Brain pericyte (primary cell): ENCODE measurements around the gene CUX1.
"Not testable (repeated sequence)": the region's sequence is repeated elsewhere in the genome, so short reads cannot be mapped to it uniquely, and the experiment has no call there.

ENCODE experiments used
- DNase-seq: peaks from one replicate; pipeline ENCODE4 v3.0.0-alpha.2; 2012; ENCODE audit warnings: low read depth, low spot score

CUX1 gene

GRCh38 chr7:101792682-101793071, 24.7 kb upstream of the CUX1 start:
- DNase-seq: not testable (repeated sequence)

- no peak for DNase-seq
These were observed 22.0 kb upstream of the CUX1 start for GRCh38 chr7:101795461-101795860.

- not testable (repeated sequence) for DNase-seq
These were observed 19.3 kb upstream of the CUX1 start for GRCh38 chr7:101798173-101798572.

GRCh38 chr7:101803203-101804087, 14.0 kb upstream of the CUX1 start:
- no peak for DNase-seq

- DNase-seq: no peak
These were observed 13.1 kb upstream of the CUX1 start for GRCh38 chr7:101804088-101804963.

GRCh38 chr7:101804967-101805366, 12.5 kb upstream of the CUX1 start:
- DNase-seq: no peak

GRCh38 chr7:101812595-101812994, 4.8 kb upstream of the CUX1 start:
- no peak for DNase-seq

GRCh38 chr7:101813402-101814019, 3.9 kb upstream of the CUX1 start:
- no peak for DNase-seq

- no peak for DNase-seq
These were observed 3.1 kb upstream of the CUX1 start for GRCh38 chr7:101814081-101814990.

- DNase-seq: no peak
These were observed 2.2 kb upstream of the CUX1 start for GRCh38 chr7:101814991-101815825.

- DNase-seq: no peak
These were observed 1.4 kb upstream of the CUX1 start for GRCh38 chr7:101815826-101816594.

- no peak for DNase-seq
These were observed 593 bp upstream of the CUX1 start for GRCh38 chr7:101816595-101817470.

GRCh38 chr7:101818287-101819071, 1.1 kb downstream of the CUX1 start:
- DNase-seq: no peak

GRCh38 chr7:101819183-101819582, 1.8 kb downstream of the CUX1 start:
- no peak for DNase-seq

- no peak for DNase-seq
These were observed 2.6 kb downstream of the CUX1 start for GRCh38 chr7:101819913-101820522.

GRCh38 chr7:101820703-101821102, 3.3 kb downstream of the CUX1 start:
- DNase-seq: no peak

- DNase-seq: not testable (repeated sequence)
These were observed 5.2 kb downstream of the CUX1 start for GRCh38 chr7:101822632-101823031.
